Ishikawa (cell line): Measurements from ENCODE around the gene KIFC3.

Experiments used
- CEBPB ChIP-seq: IDR thresholded peaks from 2 replicates; pipeline ENCODE4 v1.6.1; 2012
- CREB1 ChIP-seq: IDR thresholded peaks from 2 replicates; pipeline ENCODE4 v1.6.1; 2012; ENCODE audit warnings: low read depth
- EGR1 ChIP-seq: IDR thresholded peaks from 2 replicates; pipeline ENCODE4 v1.6.1; 2012
- EP300 ChIP-seq: IDR thresholded peaks from 2 replicates; pipeline ENCODE4 v1.6.1; 2012; ENCODE audit warnings: borderline replicate concordance
- FOXM1 ChIP-seq: IDR thresholded peaks from 2 replicates; pipeline ENCODE4 v1.6.1; 2012; ENCODE audit warnings: low read depth, borderline replicate concordance
- NFIC ChIP-seq: IDR thresholded peaks from 2 replicates; pipeline ENCODE4 v1.6.1; 2012
- RAD21 ChIP-seq: IDR thresholded peaks from 2 replicates; pipeline ENCODE4 v1.6.1; 2012; ENCODE audit warnings: low read depth
- REST ChIP-seq: IDR thresholded peaks from 2 replicates; pipeline ENCODE4 v1.6.1; 2012; ENCODE audit warnings: low read depth, mild to moderate bottlenecking
- TAF1 ChIP-seq: IDR thresholded peaks from 2 replicates; pipeline ENCODE4 v1.6.1; 2012; ENCODE audit warnings: low read depth, mild to moderate bottlenecking
- TCF12 ChIP-seq: IDR thresholded peaks from 2 replicates; pipeline ENCODE4 v1.6.1; 2012; ENCODE audit warnings: low read depth
- TEAD4 ChIP-seq: IDR thresholded peaks from 2 replicates; pipeline ENCODE4 v1.6.1; 2012
- USF1 ChIP-seq: IDR thresholded peaks from 2 replicates; pipeline ENCODE4 v1.6.1; 2012
- YY1 ChIP-seq: IDR thresholded peaks from 2 replicates; pipeline ENCODE4 v1.6.1; 2012; ENCODE audit warnings: low read depth
- ZBTB7A ChIP-seq: IDR thresholded peaks from 2 replicates; pipeline ENCODE4 v1.6.1; 2012; ENCODE audit warnings: low read depth
- TF ChIP-seq, protein P1 (sequence below): IDR thresholded peaks from 2 replicates; pipeline ENCODE4 v1.6.1; 2012

KIFC3 gene

GRCh38 chr16:57721356-57722209, 80.7 kb downstream of the KIFC3 start:
- TF ChIP-seq FOXM1 (no peak), CEBPB (no peak)

GRCh38 chr16:57720142-57720575, 82.1 kb downstream of the KIFC3 start:
- TF ChIP-seq EP300 (no peak), RAD21 (peak; percentile 74)

DNA sequence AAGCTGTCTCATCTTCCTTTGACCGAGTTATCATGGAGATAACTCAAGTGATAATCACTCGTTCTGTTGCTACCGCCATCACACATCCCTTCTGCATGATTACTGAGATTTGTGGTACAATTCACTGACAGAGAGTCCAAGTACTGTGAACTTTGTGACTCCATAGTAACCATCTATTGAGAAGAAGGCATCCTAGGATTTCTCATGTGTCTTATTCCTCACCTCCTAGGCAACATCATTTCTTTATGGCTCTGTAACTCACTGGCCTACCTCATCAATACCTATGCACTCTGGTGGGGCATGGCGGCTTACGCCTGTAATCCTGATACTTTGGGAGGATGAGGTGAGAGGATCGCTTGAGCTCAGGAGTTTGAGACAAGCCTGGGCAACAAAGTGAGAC, 88.2 kb downstream of the KIFC3 start:
- TF ChIP-seq, protein P1, sequence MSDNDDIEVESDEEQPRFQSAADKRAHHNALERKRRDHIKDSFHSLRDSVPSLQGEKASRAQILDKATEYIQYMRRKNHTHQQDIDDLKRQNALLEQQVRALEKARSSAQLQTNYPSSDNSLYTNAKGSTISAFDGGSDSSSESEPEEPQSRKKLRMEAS: no peak
- no peak for TF ChIP-seq TCF12
- TF ChIP-seq USF1: no peak
- no peak for TF ChIP-seq YY1

- no peak for TF ChIP-seq EGR1
- no peak for TF ChIP-seq TCF12
- no peak for TF ChIP-seq YY1
- TF ChIP-seq EP300: no peak
- TF ChIP-seq, protein P1: no peak
- no peak for TF ChIP-seq NFIC
- no peak for TF ChIP-seq CREB1
- no peak for TF ChIP-seq CEBPB
Measured at GRCh38 chr16:57713596-57713995, 88.7 kb downstream of the KIFC3 start.

- TF ChIP-seq EP300 (no peak), USF1 (no peak), FOXM1 (no peak), CREB1 (no peak), TEAD4 (no peak), ZBTB7A (no peak), EGR1 (no peak), TAF1 (no peak), CEBPB (no peak), TCF12 (no peak), NFIC (no peak), YY1 (no peak)
- TF ChIP-seq, protein P1: no peak
Measured at GRCh38 chr16:57711993-57712392, 90.3 kb downstream of the KIFC3 start.

DNA sequence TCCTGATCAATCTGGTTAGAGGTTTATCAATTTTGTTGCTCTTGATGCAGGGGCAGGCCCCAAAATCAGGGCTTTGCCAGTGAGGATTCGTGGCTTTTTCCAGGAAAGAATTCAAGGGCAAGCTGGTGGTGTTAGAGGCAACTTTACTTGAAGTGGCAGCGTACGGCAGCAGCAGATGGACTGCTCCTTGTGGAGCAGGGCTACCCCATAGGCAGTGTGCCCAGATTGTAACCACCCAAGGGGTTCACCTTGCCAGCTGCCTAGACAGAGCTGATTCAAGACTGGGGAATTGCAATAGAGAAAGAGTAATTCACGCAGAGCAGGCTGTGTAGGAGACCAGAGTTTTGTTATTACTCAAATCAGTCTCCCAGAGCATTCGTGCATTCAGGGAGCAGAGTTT, 90.9 kb downstream of the KIFC3 start:
- TF ChIP-seq REST (no peak), NFIC (no peak), CREB1 (no peak), TEAD4 (no peak), RAD21 (no peak), EGR1 (no peak), TCF12 (no peak), USF1 (no peak), ZBTB7A (no peak), EP300 (no peak), TAF1 (no peak), YY1 (no peak), FOXM1 (no peak), CEBPB (no peak)
- TF ChIP-seq, protein P1: no peak

DNA sequence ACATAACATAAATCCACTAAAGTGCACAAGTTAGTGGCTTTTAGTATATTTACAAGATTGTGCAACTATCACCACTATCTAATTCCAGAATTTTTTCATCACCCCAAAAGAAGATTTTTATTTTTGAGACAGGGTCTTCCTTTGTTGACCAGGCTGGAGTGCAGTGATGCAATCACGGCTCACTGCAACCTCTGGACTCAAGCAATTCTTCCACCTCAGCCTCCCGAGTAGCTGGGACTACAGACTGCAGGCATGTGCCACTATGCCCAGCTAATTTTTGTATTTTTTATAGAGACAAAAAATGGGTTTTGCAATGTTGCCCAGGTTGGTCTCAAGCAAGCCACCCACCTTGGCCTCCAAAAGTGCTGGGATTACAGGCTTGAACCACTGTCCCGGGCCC, 92.6 kb downstream of the KIFC3 start:
- TF ChIP-seq, protein P1: no peak
